Neural crest cell (in vitro differentiated cells): ENCODE data around the gene SVEP1. TPM values are rescaled to one million over a fixed set of nuclear protein-coding genes. Genes with fewer than 3 reads are reported as not detected.

ENCODE experiments used
- DNase-seq: peaks from one replicate; pipeline ENCODE4 v3.0.0; 2021; ENCODE audit warnings: low read depth, mixed read lengths, low spot score
- H3K27ac Mint-ChIP-seq: one replicate; pipeline ENCODE4 v1.8.0; 2021; ENCODE audit warnings: mild to moderate bottlenecking, mixed read lengths; ENCODE audit not compliant: unreplicated experiment
- H3K27me3 Mint-ChIP-seq: 2 replicates; pipeline ENCODE4 v1.8.0; 2021; ENCODE audit warnings: low read depth, mild to moderate bottlenecking, mixed read lengths
- H3K36me3 Mint-ChIP-seq: 2 replicates; pipeline ENCODE4 v1.8.0; 2021; ENCODE audit warnings: low read depth, mild to moderate bottlenecking, mixed read lengths
- H3K4me1 Mint-ChIP-seq: 2 replicates; pipeline ENCODE4 v1.8.0; 2021; ENCODE audit warnings: mixed read lengths
- H3K4me3 Mint-ChIP-seq: one replicate; pipeline ENCODE4 v1.8.0; 2021; ENCODE audit warnings: mild to moderate bottlenecking, mixed read lengths
- H3K9me3 Mint-ChIP-seq: 2 replicates; pipeline ENCODE4 v1.8.0; 2021; ENCODE audit warnings: mixed read lengths
- CTCF ChIP-seq: fragments of 200-600 bp; sonication (generic); conservative IDR thresholded peaks from 2 replicates; pipeline ENCODE4 v1.5.0; 2021; ENCODE audit warnings: antibody characterized with exemption, mild to moderate bottlenecking
- total RNA-seq: library from RNA; stranded (reverse); gene quantifications from 2 replicates; pipeline ENCODE4 v1.2.1, GENCODE V29; 2021

The SVEP1 gene
- total RNA-seq, 1 donor from 2014 or later = 1.3 TPM

GRCh38 chr9:110479481-110479880 lies 100.1 kb downstream of the SVEP1 start:
- TF ChIP-seq CTCF = no peak
- no peak for DNase-seq
- Mint-ChIP-seq H3K9me3 (peaks cover 5% of the 10 kb centered on the region), H3K4me1 (no peaks in the 10 kb centered on the region), H3K27ac (no peak overlapping the region), H3K4me3 (no peak overlapping the region), H3K36me3 (peaks cover 3% of the 10 kb centered on the region), H3K27me3 (peaks cover 3% of the 10 kb centered on the region)

GRCh38 chr9:110476251-110476650 lies 103.3 kb downstream of the SVEP1 start:
- DNase-seq = no peak
- Mint-ChIP-seq H3K4me1 (peaks cover 2% of the 10 kb centered on the region), H3K27ac (no peak overlapping the region), H3K27me3 (no peaks in the 10 kb centered on the region), H3K36me3 (no peaks in the 10 kb centered on the region), H3K4me3 (no peak overlapping the region), H3K9me3 (no peaks in the 10 kb centered on the region)
- no peak for TF ChIP-seq CTCF

- no peak overlapping the region for H3K27ac Mint-ChIP-seq
- no peaks in the 10 kb centered on the region for H3K27me3 Mint-ChIP-seq
- no peaks in the 10 kb centered on the region for H3K9me3 Mint-ChIP-seq
- no peak overlapping the region for H3K4me3 Mint-ChIP-seq
- H3K4me1 Mint-ChIP-seq = peaks cover 6% of the 10 kb centered on the region
- no peak for DNase-seq
- H3K36me3 Mint-ChIP-seq = no peaks in the 10 kb centered on the region
- TF ChIP-seq CTCF = no peak
Measured at GRCh38 chr9:110472111-110472510, 107.4 kb downstream of the SVEP1 start.

- Mint-ChIP-seq H3K4me1 (peaks cover 6% of the 10 kb centered on the region), H3K9me3 (peaks cover 3% of the 10 kb centered on the region), H3K36me3 (no peaks in the 10 kb centered on the region), H3K27me3 (no peaks in the 10 kb centered on the region), H3K27ac (no peak overlapping the region), H3K4me3 (no peak overlapping the region)
- TF ChIP-seq CTCF = no peak
- no peak for DNase-seq
Measured at GRCh38 chr9:110468950-110469349, 110.6 kb downstream of the SVEP1 start.

GRCh38 chr9:110465190-110465589 lies 114.4 kb downstream of the SVEP1 start:
- Mint-ChIP-seq H3K36me3 (no peaks in the 10 kb centered on the region), H3K27ac (no peak overlapping the region), H3K4me1 (no peaks in the 10 kb centered on the region), H3K4me3 (no peak overlapping the region), H3K9me3 (peaks cover 3% of the 10 kb centered on the region), H3K27me3 (no peaks in the 10 kb centered on the region)
- no peak for DNase-seq
- no peak for TF ChIP-seq CTCF

- H3K36me3 Mint-ChIP-seq = no peaks in the 10 kb centered on the region
- peaks cover 3% of the 10 kb centered on the region for H3K9me3 Mint-ChIP-seq
- H3K4me1 Mint-ChIP-seq = no peaks in the 10 kb centered on the region
- H3K4me3 Mint-ChIP-seq = no peak overlapping the region
- no peaks in the 10 kb centered on the region for H3K27me3 Mint-ChIP-seq
- H3K27ac Mint-ChIP-seq = no peak overlapping the region
- no peak for DNase-seq
- TF ChIP-seq CTCF = no peak
Measured at GRCh38 chr9:110464321-110464720, 115.2 kb downstream of the SVEP1 start.
